Lung (tissue), 12 donors: Measurements from ENCODE around the gene ADGRV1. TPM values are rescaled to one million over a fixed set of nuclear protein-coding genes. Genes with fewer than 3 reads are reported as not detected.

Experiments used
- ATAC-seq: fragments of 200-7000 bp; cut with Tn5 transposase; one replicate; pipeline ENCODE4 v1.9.1; 2020; ENCODE audit warnings: moderate number of reproducible peaks; ENCODE audit not compliant: insufficient read depth, low FRiP score
- DNase-seq, 3 donors: peaks; one replicate each; pipeline ENCODE4 v3.0.0-alpha.2; 2013 to 2017
- H3K27ac ChIP-seq, 2 donors: one replicate each; pipeline ENCODE4 v1.5.1; 2013; ENCODE audit warnings: mild to moderate bottlenecking in 2 of 2, moderate library complexity in 2 of 2, control low read depth in 1 of 2, inconsistent platforms in 1 of 2, low read depth in 1 of 2, low read length in 1 of 2
- H3K27me3 ChIP-seq, 3 donors: one replicate each; pipeline ENCODE4 v1.5.1; 2013; ENCODE audit warnings: low read length in 2 of 3; ENCODE audit not compliant: control insufficient read depth in 3 of 3, insufficient read depth in 3 of 3
- H3K36me3 ChIP-seq, 4 donors: one replicate each; pipeline ENCODE4 v1.5.1; 2013; ENCODE audit warnings: low read length in 4 of 4, mild to moderate bottlenecking in 1 of 4, moderate library complexity in 1 of 4; ENCODE audit not compliant: control insufficient read depth in 4 of 4, insufficient read depth in 4 of 4
- H3K4me1 ChIP-seq, 5 donors: one replicate each; pipeline ENCODE4 v1.5.1; 2013; ENCODE audit warnings: low read length in 5 of 5, mild to moderate bottlenecking in 2 of 5, moderate library complexity in 1 of 5; ENCODE audit not compliant: control insufficient read depth in 5 of 5, insufficient read depth in 5 of 5
- H3K4me3 ChIP-seq: one replicate; pipeline ENCODE4 v1.5.1; 2013; ENCODE audit warnings: mild to moderate bottlenecking, control low read depth, moderate library complexity
- H3K9ac ChIP-seq, 2 donors: one replicate each; pipeline ENCODE4 v1.5.1; 2013; ENCODE audit warnings: low read length in 2 of 2, control low read depth in 1 of 2; ENCODE audit not compliant: insufficient read depth in 1 of 2
- H3K9me3 ChIP-seq, 4 donors: one replicate each; pipeline ENCODE4 v1.5.1; 2013; ENCODE audit warnings: low read length in 3 of 4, mild to moderate bottlenecking in 1 of 4, moderate library complexity in 1 of 4; ENCODE audit not compliant: control insufficient read depth in 4 of 4, insufficient read depth in 3 of 4
- WGBS, 2 donors: extraction: QIAGEN DNeasy Blood & Tissue Kit; methylation state at CpG; one replicate each; pipeline ENCODE4 v1.1.7; 2013; 5-methylcytosine and 5-hydroxymethylcytosine counted together
- polyA plus RNA-seq, 2 donors: library from polyadenylated mRNA; stranded (reverse); fragments of 200-250 nt; gene quantifications; one replicate each; pipeline ENCODE4 v1.2.1, GENCODE V29; 2013
- total RNA-seq, 2 donors: library from RNA; depleted of rRNA in 1 of 2; stranded (reverse); fragments of >200 nt in 1 of 2; gene quantifications; one replicate each; pipeline ENCODE4 v1.2.1, GENCODE V29; 2014 to 2021
- TF ChIP-seq, protein P1 (sequence below): IDR thresholded peaks from 2 replicates; pipeline ENCODE4 v1.5.1; 2012; ENCODE audit warnings: mild to moderate bottlenecking; ENCODE audit errors: control extremely low read depth, extremely low read depth
- donor health status: control.
- donor health status: control.
- donor health status: Bipolar disorder and iron deficiency.
- donor health status: healthy.
- donor health status: DM: yes; HTN: yes; CAD: no.

Gene ADGRV1
- total and polyA plus RNA-seq, 4 donors: 3.6 to 66.2 (median 28.2) TPM

DNA sequence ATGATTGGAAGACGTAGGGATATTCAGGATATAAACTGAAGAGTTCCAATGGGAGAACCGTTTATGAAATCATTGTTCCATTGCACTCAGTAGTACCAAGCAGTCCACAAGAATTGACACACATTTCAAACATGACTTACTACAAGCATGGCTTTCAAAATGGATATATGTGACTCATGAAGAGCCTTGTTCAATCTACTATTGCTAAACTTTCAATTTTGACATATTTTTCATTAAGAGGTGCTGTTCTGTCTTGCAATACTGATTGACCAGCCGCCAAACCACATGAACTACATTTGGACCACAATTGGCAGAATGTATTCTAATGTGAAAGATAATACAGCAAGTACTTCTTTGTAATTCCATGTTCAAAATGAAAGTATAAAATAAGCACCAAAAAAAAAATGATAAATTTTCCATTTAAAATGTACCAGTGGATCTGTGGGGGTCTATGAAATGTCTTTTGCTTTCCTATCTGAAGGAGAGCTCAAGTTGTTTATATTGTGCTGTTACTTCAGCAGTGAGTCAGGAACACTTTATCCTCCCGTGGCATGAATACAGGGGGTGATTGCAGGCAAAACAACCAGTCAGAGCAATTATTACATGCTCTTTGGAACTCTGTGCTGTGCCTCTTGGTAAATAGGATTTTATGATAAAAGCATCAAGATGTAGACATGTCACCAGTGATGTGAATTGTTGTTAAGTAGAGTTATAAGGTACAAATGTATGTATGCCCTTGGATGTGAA, 458.5 kb downstream of the ADGRV1 start:
- WGBS, 2 donors: 56 to 60% methylated on average over 4 of the region's 4 CpGs
- Histone ChIP-seq H3K9ac (no peak overlapping the region), H3K27ac (no peak overlapping the region), H3K4me3 (no peak overlapping the region), H3K36me3 (no peaks in the 10 kb centered on the region), H3K9me3 (peaks cover 0 to 4% (median 0%) of the 10 kb centered on the region in 4 donors), H3K4me1 (peaks cover 0 to 6% (median 1%) of the 10 kb centered on the region in 5 donors), H3K27me3 (no peaks in the 10 kb centered on the region)
- ATAC-seq (peak; percentile 62), DNase-seq (no peak)
- TF ChIP-seq, protein P1, sequence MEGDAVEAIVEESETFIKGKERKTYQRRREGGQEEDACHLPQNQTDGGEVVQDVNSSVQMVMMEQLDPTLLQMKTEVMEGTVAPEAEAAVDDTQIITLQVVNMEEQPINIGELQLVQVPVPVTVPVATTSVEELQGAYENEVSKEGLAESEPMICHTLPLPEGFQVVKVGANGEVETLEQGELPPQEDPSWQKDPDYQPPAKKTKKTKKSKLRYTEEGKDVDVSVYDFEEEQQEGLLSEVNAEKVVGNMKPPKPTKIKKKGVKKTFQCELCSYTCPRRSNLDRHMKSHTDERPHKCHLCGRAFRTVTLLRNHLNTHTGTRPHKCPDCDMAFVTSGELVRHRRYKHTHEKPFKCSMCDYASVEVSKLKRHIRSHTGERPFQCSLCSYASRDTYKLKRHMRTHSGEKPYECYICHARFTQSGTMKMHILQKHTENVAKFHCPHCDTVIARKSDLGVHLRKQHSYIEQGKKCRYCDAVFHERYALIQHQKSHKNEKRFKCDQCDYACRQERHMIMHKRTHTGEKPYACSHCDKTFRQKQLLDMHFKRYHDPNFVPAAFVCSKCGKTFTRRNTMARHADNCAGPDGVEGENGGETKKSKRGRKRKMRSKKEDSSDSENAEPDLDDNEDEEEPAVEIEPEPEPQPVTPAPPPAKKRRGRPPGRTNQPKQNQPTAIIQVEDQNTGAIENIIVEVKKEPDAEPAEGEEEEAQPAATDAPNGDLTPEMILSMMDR: no peak

DNA sequence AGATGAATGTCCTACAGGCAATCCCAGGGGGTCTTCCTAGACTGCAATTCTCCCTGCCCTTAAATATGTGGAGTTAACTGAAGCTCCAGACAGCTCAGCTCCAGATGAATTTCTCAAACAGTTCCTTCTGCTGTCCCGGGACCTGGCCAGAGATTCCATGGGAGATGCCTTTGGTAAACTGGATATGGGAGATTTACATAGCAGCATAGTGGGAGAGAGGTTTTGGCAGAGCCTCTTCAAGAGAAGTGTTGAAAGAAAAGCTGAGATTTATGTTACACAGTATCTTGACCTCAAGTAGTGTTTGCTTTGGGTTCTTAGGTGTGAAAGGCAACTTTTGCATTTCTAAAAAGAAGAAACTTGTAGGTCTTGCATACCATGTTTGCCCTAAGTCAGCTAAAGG, 459.6 kb downstream of the ADGRV1 start:
- 55 to 75% methylated on average over 1 of the region's 1 CpG for WGBS, 2 donors
- no peaks in the 10 kb centered on the region for H3K27me3 ChIP-seq
- TF ChIP-seq, protein P1: no peak
- peaks cover 0 to 4% (median 0%) of the 10 kb centered on the region in 4 donors for H3K9me3 ChIP-seq
- no peaks in the 10 kb centered on the region for H3K36me3 ChIP-seq
- H3K9ac ChIP-seq: no peak overlapping the region
- ATAC-seq (peak; percentile 60), DNase-seq (peak in 2 of 3 donors; percentile 29 to 63)
- H3K27ac ChIP-seq: no peak overlapping the region
- no peak overlapping the region for H3K4me3 ChIP-seq
- H3K4me1 ChIP-seq: peaks cover 0 to 6% (median 1%) of the 10 kb centered on the region in 5 donors

DNA sequence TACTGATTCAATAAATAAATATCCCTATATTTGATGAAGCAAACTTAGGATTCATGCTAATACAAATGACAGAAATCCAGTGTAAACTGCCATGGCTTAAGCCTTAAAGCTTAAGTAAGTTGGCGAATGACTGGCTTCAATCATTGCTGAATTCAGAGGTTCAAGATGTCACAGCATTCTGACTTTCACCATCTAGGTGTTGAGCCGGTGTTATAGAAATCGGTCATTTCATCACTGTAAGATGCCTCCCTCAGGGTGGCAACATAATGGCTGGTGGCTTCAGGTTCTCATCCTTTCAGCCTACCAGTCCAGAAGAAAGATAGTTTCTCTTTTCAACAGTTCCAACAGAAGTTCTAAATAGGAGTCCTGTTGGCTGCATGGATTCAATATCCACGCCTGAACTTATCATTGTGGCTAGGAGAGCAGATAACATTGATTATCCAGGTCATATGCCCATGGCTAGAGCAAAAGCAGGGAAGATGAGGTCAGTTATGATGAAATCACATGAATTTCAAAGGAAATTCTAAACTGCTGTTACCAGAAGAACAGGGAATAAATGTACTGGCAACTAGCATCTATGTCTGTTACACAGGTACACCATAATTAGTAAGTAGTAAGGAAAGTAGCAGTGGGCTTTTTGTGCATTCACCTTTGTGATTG, 460.2 kb downstream of the ADGRV1 start:
- Histone ChIP-seq H3K36me3 (no peaks in the 10 kb centered on the region), H3K27ac (no peak overlapping the region), H3K4me3 (no peak overlapping the region), H3K27me3 (no peaks in the 10 kb centered on the region), H3K4me1 (peaks cover 0 to 6% (median 1%) of the 10 kb centered on the region in 5 donors), H3K9ac (no peak overlapping the region), H3K9me3 (peaks cover 0 to 4% (median 0%) of the 10 kb centered on the region in 4 donors)
- ATAC-seq: no peak
- WGBS, 2 donors: 49 to 78% methylated on average over 4 of the region's 4 CpGs
- no peak for DNase-seq
- TF ChIP-seq, protein P1: no peak
